Measurements from ENCODE around the gene CRY1.
"Not testable (repeated sequence)": the region's sequence is repeated elsewhere in the genome, so short reads cannot be mapped to it uniquely, and the experiment has no call there.

CRY1 gene

DNA sequence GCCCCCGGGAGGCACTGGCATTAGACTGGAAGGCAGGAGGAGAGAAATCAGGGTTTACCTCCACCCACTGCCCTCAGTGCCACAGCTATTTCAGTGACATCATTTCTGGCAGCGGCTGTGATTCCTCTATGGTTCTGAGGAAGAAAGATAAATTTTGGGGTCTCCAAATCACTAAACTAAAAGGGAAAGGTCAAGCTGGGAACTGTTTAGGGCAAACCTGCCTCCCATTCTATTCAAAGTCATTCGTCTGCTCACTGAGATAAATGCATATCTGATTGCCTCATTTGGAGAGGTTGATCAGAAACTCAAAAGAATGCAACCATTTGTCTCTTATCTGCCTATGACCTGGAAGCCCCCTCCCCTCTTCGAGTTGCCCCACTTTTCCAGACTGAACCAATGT is 14.0 kb upstream of the CRY1 start:
- no peak for DNase-seq

- no peak for DNase-seq
Measured at GRCh38 chr12:107106241-107107025, 13.1 kb upstream of the CRY1 start.

DNA sequence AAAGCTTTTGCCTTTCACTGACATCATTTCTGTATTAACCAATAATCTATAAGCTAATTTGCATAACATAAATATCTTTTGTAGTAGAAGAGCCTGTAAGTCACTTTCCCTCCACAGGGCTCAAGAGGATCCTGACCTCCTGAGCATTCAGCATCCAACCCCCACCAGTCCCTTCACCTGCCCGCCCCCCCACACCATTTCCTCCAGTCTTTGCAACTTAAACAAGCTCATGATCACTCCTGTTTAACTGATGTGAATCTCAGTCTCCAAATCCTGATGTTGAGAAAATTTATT is 12.0 kb upstream of the CRY1 start:
- no peak for DNase-seq

GRCh38 chr12:107103516-107103915 is 10.2 kb upstream of the CRY1 start:
- DNase-seq = no peak

DNA sequence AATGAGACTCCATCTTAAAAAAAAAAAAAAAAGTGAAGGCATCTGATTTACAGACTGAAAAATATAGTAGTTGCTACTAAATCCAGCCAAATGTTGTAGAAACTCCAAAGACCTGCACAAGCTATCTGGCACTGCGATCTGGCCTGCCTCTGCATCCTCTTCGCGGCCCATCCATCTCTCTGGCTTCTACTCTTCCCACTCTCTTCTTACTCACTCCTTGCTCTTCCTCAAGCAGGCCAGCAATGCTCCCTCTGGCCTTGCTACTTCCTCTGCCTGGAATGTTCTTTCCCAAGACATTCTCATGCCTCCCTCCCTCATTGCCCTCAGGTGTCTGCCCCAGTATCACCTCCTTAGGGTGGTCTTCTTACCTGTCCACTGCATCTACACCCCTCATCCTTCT is 9.7 kb upstream of the CRY1 start:
- no peak for DNase-seq

- no peak for DNase-seq
Measured at GRCh38 chr12:107102294-107102693, 8.9 kb upstream of the CRY1 start.

DNA sequence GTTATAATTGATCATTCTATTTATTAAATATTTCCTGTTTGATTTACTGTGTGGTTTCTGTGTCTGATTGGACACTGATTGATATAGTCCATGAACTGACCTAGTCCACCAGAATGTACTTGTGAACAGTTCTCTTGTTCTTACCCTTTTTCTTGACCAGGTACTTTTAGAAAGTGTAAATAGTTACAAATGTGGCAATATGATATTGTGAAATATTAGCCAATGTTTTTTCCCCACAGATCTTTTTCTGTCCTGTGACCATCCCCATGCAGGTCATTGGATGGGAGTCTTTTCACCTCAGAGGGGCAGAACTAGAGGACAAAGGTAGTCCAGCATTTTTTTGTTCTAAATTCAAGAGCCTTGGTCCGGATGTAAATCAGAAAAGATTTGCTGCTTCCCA is 8.3 kb upstream of the CRY1 start:
- no peak for DNase-seq

- DNase-seq = no peak
Measured at GRCh38 chr12:107099917-107100316, 6.6 kb upstream of the CRY1 start.

- no peak for DNase-seq
Measured at GRCh38 chr12:107096571-107096970, 3.2 kb upstream of the CRY1 start.

DNA sequence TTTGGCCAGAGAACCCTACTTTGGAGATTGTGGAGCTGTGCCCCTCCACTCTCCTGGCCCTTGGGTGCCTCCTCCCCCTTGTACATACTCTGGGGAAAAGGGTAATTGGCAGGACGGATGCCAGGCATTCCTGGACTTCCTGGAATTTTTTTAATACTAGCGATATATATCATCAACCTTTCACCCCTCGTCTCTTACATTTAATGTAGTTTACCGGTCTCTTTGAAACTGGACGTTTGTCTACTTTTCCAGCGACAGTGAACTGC is 767 bp upstream of the CRY1 start:
- no peak for DNase-seq

DNA sequence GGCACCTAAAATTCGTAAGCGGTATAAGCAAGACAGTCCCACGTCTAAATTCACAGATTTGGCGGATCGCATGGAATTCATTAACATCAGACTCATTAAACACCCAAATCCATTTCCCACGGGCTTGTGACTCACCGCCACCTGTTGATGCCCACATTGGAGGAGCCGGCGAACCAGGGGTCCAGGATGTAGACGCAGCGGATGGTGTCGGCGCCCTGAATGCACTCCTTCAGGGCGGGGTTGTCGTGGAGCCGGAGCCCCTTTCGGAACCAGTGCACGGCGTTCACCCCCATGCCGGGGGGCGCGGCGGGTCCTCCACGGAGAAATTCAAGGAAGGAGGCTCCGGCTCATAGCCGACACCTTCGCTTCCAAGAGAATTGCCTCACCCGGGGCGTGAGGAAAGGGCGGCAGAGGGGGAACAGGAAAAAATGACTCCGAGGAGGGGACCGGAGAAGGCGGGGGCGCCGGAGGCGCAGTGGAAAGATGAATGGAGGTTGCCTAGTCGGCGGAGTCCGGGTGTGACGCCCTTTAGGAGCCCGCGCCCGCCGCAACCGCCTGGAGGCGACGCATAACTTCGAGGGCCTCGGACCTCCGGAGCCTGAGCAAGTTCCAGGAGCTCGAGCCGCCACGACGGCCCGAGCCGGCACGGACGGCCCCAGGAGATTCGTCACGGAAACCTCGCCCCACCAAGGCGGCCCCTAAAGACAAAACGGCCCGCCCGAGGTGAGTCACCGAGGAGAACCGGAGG is 506 bp downstream of the CRY1 start:
- DNase-seq = peak; percentile 66

- DNase-seq = peak; percentile 29
Measured at GRCh38 chr12:107091989-107092641, 1.2 kb downstream of the CRY1 start.

GRCh38 chr12:107091381-107091780 is 2.0 kb downstream of the CRY1 start:
- no peak for DNase-seq

DNA sequence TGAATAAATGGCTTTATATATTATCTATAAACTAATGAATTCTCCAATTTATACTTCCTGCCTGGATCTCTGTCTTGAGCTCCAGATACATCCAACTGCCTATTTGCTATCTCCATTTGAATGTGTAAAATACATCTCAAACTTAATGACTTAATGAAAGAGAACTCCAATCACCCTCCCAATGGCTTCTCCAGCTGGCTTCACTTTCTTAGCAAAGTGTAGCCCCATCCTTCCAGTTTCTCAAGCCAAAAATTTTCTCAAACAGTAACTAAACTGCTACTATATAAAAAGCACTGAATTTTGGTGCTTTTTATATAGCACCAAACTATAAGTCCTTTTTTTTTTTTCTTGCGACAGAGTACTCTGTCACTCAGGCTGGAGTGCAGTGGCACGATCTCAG is 2.6 kb downstream of the CRY1 start:
- no peak for DNase-seq

- DNase-seq = no peak
Measured at GRCh38 chr12:107088912-107089311, 4.4 kb downstream of the CRY1 start.

- no peak for DNase-seq
Measured at GRCh38 chr12:107086314-107086713, 7.0 kb downstream of the CRY1 start.

- DNase-seq = no peak
Measured at GRCh38 chr12:107081778-107082177, 11.6 kb downstream of the CRY1 start.

- no peak for DNase-seq
Measured at GRCh38 chr12:107080299-107080698, 13.1 kb downstream of the CRY1 start.

DNA sequence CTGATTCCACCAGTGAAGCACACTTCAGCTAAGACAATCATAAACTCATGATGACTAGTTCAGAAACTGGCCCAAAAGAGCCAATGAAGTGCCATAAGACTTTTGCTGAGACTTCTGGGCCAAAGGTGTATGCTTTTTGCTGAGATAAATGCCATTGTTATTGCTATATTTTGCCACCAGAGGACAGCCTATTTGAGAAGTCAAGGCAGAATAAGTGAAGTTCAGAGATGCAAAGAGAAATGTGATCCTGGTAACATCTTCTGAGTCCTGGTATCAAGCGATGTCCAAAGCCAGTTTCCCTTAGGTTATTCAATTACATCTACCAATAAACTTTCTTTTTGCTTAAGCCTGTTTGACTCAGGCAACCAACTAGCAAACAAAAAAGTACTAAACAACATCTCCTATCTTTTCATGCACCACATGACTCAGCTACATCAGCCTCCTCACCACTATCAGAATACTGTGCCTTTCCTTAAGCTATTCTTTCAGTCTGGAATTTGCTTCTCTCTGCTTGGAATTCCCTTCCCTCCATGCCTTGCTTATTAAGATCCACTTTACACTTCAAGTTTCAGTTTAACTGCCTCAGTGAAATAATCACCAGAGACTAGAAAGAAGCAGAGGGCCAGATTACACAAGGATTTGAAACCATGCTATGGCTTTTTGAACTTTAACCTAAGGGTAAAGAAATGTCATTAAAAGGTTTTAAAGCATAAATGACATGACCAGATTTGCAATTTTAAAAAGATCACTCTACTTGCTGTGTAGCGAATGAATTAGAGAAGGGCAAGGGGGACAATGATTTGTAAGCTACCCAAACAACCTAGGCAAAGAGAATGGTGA is 14.0 kb downstream of the CRY1 start:
- no peak for DNase-seq

DNA sequence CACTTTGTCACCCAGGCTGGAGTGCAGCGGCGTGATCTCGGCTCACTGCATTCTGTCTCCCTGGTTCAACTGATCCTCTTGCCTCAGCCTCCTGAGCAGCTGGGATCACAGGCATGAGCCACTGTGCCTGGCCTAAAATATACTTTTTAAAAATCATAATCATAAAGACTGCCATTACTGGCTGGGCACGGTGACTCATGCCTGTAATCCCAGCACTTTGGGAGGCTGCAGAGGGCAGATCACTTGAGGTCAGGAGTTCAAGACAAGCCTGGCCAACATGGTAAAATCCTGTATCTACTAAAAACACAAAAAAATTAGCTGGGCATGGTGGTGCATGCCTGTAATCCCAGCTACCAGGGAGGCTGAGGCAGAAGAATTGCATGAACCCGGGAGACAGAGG is 20.1 kb downstream of the CRY1 start:
- not testable (repeated sequence) for DNase-seq

DNA sequence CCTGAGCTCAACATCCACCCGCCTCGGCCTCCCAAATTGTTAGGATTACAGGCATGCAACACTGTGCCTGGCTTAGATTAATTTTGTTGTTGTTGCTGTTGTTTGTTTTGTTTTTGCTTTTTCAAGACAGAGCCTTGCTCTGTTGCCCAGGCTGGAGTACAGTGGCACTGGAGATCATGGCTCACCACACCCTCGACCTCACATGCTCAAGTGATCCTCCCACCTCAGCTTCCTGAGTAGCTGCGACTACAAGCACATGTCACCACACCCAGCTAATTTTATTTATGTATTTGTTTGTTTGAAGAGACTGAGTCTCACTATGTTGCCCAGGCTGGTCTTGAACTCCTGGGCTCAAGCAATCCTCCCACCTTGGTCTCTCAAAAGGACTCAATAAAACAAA is 26.7 kb downstream of the CRY1 start:
- no peak for DNase-seq

DNA sequence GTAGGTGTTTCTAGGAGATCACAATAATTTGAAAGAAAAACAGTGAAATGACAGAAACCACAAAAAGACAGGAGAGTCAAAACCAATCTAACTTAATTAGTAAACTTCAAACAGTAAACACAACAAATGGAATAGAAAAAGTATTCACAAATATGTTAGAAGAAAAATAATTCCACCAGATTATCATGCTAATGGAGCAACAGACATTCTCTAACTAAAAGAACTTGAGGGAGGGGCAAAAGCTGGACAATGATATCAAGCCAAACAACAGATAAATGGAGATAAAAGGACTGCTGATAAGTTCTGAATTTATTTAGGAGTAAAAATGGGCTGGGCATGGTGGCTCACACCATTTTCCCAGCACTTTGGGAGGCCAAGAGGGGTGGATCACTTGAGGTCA is 28.7 kb downstream of the CRY1 start:
- no peak for DNase-seq

GRCh38 chr12:107064243-107064642 is 29.1 kb downstream of the CRY1 start:
- DNase-seq = no peak

- DNase-seq = no peak
Measured at GRCh38 chr12:107058190-107058589, 35.2 kb downstream of the CRY1 start.

All from CD4-positive, alpha-beta T cell treated with Interleukin-15 for 1 hour (primary cell).